NCI-H1694 treated with DMSO at 0.1 percent for 48 hours (cell line): ENCODE data around the gene ANAPC15.

Experiments used
- DNase-seq: peaks from one replicate; lab custom pipeline; 2025; lab: John Stamatoyannopoulos, UW

The ANAPC15 gene

GRCh38 chr11:72084965-72085364 lies 27.5 kb downstream of the ANAPC15 start:
- DNase-seq = peak; percentile 74

- peak; percentile 62 for DNase-seq
Observed at GRCh38 chr11:72084076-72084475, 28.4 kb downstream of the ANAPC15 start.

- no peak for DNase-seq
Observed at GRCh38 chr11:72083414-72083813, 29.1 kb downstream of the ANAPC15 start.

- no peak for DNase-seq
Observed at GRCh38 chr11:72081821-72082453, 30.6 kb downstream of the ANAPC15 start.

GRCh38 chr11:72081184-72081644 lies 31.3 kb downstream of the ANAPC15 start:
- no peak for DNase-seq

GRCh38 chr11:72080326-72081183 lies 31.9 kb downstream of the ANAPC15 start, which contains the start of the genes LRRC51 and NUMA1:
Gene LRRC51 (plus strand): TSS chr11:72080850. CDS start chr11:72089084, 8,234 bp downstream.
Gene NUMA1 (minus strand): TSS chr11:72080542. CDS start chr11:72035943, 44,599 bp downstream.
- DNase-seq = peak; percentile 99

- no peak for DNase-seq
Observed at GRCh38 chr11:72079819-72080325, 32.6 kb downstream of the ANAPC15 start.

- DNase-seq = no peak
Observed at GRCh38 chr11:72078477-72078876, 34.0 kb downstream of the ANAPC15 start.

GRCh38 chr11:72075756-72076155 lies 36.7 kb downstream of the ANAPC15 start:
- DNase-seq = no peak

GRCh38 chr11:72075109-72075508 lies 37.4 kb downstream of the ANAPC15 start:
- DNase-seq = no peak

GRCh38 chr11:72072348-72072747 lies 40.1 kb downstream of the ANAPC15 start:
- DNase-seq = no peak

GRCh38 chr11:72070491-72070890 lies 42.0 kb downstream of the ANAPC15 start:
- no peak for DNase-seq

GRCh38 chr11:72069787-72070251 lies 42.7 kb downstream of the ANAPC15 start:
- no peak for DNase-seq

GRCh38 chr11:72069200-72069599 lies 43.3 kb downstream of the ANAPC15 start:
- DNase-seq = no peak

GRCh38 chr11:72067676-72068075 lies 44.8 kb downstream of the ANAPC15 start:
- no peak for DNase-seq

GRCh38 chr11:72067266-72067665 lies 45.2 kb downstream of the ANAPC15 start:
- DNase-seq = no peak

GRCh38 chr11:72066855-72067254 lies 45.6 kb downstream of the ANAPC15 start:
- DNase-seq = no peak

GRCh38 chr11:72061739-72062396 lies 50.6 kb downstream of the ANAPC15 start:
- DNase-seq = no peak
